Subcutaneous abdominal adipose tissue (tissue), 5 donors: ENCODE measurements around the gene CA6.
"Not testable (repeated sequence)": the region's sequence is repeated elsewhere in the genome, so short reads cannot be mapped to it uniquely, and the experiment has no call there.

Experiments
- H3K27ac ChIP-seq: one replicate; pipeline ENCODE4 v1.7.0; 2013; ENCODE audit warnings: low read depth, mild to moderate bottlenecking, inconsistent platforms, low read length, moderate library complexity
- H3K27me3 ChIP-seq, 5 donors: one replicate each; pipeline ENCODE4 v1.7.0; 2013; ENCODE audit warnings: low read length in 5 of 5, inconsistent platforms in 1 of 5; ENCODE audit not compliant: control insufficient read depth in 5 of 5, insufficient read depth in 4 of 5
- H3K36me3 ChIP-seq, 5 donors: one replicate each; pipeline ENCODE4 v1.7.0; 2013; ENCODE audit warnings: low read length in 5 of 5; ENCODE audit not compliant: control insufficient read depth in 5 of 5, insufficient read depth in 5 of 5
- H3K4me1 ChIP-seq, 5 donors: one replicate each; pipeline ENCODE4 v1.7.0; 2013; ENCODE audit warnings: low read length in 5 of 5, mild to moderate bottlenecking in 3 of 5, moderate library complexity in 1 of 5; ENCODE audit not compliant: control insufficient read depth in 5 of 5, insufficient read depth in 5 of 5
- H3K4me3 ChIP-seq, 5 donors: one replicate each; pipeline ENCODE4 v1.7.0; 2013; ENCODE audit warnings: low read length in 5 of 5, low read depth in 1 of 5
- H3K9ac ChIP-seq, 5 donors: one replicate each; pipeline ENCODE4 v1.7.0; 2013; ENCODE audit warnings: low read length in 5 of 5, mild to moderate bottlenecking in 4 of 5, moderate library complexity in 3 of 5
- H3K9me3 ChIP-seq, 5 donors: one replicate each; pipeline ENCODE4 v1.7.0; 2013; ENCODE audit warnings: low read length in 5 of 5; ENCODE audit not compliant: control insufficient read depth in 5 of 5
- donor health status: healthy.
- donor health status: healthy.
- donor health status: healthy.
- donor health status: healthy.
- donor health status: healthy.

Gene CA6

DNA sequence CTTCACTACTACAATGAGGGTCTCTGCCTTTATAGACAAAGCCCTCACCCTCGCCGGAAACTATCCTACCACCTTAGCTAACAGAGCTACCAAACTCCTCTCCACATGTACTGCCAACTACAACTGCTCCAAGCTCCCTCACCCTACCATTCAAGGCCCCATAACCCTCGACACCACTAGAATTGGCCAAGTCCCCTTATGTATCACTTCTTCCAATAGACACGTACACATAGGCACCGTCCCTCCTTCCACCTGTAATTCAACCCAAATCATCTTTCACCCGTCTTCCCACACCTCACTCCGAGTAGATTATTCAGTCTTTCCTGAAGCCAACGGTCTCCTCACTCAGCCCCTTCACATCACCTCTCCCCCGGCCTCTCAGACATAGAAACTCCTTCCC, 19.7 kb upstream of the CA6 start:
- H3K9me3 ChIP-seq = no peaks in the 10 kb centered on the region
- H3K27ac ChIP-seq = no peak overlapping the region
- H3K36me3 ChIP-seq = no peaks in the 10 kb centered on the region
- no peak overlapping the region for H3K9ac ChIP-seq
- peaks cover 0 to 2% (median 0%) of the 10 kb centered on the region in 5 donors for H3K27me3 ChIP-seq
- H3K4me3 ChIP-seq = no peak overlapping the region
- H3K4me1 ChIP-seq = no peaks in the 10 kb centered on the region

DNA sequence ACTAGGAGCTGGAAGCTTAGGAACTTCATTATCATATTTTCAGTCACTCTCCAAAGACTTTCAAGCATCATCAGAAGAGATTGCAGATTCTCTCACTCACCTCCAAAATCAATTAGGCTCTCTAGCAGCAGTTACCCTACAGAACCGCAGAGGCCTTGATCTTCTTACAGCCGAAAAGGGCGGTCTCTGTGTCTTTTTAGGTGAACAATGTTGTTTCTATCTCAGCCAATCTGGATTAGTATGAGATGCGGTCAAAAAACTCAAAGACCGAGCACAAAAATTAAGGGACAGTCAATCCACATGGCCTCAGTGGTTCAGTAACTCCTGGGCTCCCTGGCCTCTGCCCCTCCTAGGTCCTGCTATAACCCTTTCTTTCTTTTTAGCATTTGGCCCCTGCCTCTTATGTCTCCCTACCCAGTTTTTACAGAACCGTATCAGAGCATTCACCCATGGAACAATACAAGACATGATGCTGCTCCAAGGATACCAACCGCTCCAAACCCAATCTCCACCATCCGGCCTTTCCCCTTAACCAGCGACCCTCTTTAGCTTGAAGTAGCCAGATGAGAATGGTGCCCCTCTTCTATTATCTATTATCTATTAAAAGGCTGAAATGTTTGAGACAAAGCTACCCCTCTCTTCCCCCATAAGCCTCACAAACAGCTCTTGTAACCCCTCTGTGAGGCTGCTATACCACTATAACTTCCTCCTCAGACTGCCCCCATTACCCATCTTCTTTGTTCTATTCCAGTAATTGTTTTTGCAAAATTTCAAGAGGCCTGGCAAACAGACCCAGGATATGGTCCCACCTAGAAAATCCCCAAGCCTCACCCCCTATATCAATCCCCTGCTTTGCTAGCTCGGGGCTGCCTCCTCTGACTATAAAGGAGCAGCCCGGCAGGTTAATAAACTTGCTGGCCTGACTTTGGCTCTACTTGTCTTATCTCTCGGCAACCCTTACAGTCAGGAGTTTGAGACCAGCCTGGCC, 18.7 kb upstream of the CA6 start:
- no peaks in the 10 kb centered on the region for H3K27me3 ChIP-seq
- H3K4me3 ChIP-seq = no peak overlapping the region
- no peak overlapping the region for H3K27ac ChIP-seq
- no peak overlapping the region for H3K9ac ChIP-seq
- no peaks in the 10 kb centered on the region for H3K4me1 ChIP-seq
- no peaks in the 10 kb centered on the region for H3K36me3 ChIP-seq
- H3K9me3 ChIP-seq = no peaks in the 10 kb centered on the region

DNA sequence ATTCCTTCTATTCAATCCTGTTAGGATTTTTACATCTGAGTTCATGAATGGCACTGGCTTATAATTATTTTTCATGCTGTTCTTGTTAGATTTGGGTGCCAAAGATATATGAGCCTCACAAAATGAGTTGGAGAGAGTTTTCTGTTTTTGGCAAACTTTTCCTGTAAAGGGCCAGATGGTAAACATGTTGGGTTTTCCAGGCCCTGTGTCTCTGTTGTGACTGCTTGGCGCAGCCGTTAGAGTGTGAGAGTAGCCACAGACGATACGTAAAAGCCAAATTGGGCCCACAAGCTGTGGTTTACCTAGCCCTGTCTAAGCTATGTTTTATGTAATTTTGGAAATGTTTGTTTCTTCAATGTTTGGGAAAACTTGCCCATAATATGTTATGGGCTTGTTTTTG, 15.6 kb upstream of the CA6 start:
- H3K36me3 ChIP-seq = no peaks in the 10 kb centered on the region

DNA sequence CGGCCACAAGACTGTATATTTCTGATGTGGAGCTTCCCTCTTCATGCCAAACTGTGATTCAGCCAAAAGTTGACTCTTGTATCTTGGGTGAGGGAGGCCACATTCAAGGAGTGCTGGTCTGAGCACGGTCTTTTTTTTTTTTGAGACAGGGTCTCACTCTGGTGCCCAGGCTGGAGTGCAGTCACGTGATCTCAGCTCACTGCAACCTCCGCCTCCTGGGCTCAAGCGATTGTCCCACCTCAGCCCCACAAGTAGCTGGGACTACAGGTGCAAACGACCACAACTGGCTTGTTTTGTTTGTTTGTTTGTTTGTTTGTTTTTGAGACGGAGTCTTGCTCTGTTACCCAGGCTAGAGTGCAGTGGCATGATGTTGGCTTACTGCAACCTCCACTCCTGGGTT, 8.6 kb upstream of the CA6 start:
- H3K27me3 ChIP-seq, H3K9me3 ChIP-seq, H3K4me3 ChIP-seq, H3K4me1 ChIP-seq, H3K27ac ChIP-seq, H3K36me3 ChIP-seq, H3K9ac ChIP-seq: not testable (repeated sequence)

More for the DNA sequence above, 15.6 kb upstream of the CA6 start:
- Histone ChIP-seq H3K4me1 (no peaks in the 10 kb centered on the region), H3K9ac (no peak overlapping the region), H3K4me3 (no peak overlapping the region), H3K9me3 (no peaks in the 10 kb centered on the region), H3K27ac (no peak overlapping the region), H3K27me3 (no peaks in the 10 kb centered on the region)

DNA sequence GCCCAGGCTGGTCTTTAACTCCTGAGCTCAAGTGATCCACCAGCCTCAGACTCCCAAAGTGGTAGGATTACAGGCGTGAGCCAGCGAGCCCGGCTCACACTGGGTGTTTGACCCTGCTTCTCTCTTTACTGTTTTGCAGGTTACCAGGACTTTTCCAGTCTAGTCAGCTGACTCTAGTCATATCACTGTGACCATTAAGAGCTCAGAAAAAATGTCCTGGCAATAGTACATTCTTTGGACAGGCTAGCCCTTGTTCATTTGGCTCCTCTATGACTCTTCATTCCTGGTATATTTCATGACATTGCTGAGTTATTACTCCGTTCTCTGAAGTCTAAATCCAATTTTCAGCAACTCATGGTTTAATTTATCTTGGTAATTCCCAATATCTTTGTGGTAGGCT, 8.0 kb upstream of the CA6 start:
- Histone ChIP-seq H3K4me3 (no peak overlapping the region), H3K9ac (no peak overlapping the region), H3K4me1 (no peaks in the 10 kb centered on the region), H3K9me3 (no peaks in the 10 kb centered on the region), H3K36me3 (no peaks in the 10 kb centered on the region), H3K27ac (no peak overlapping the region), H3K27me3 (no peaks in the 10 kb centered on the region)

DNA sequence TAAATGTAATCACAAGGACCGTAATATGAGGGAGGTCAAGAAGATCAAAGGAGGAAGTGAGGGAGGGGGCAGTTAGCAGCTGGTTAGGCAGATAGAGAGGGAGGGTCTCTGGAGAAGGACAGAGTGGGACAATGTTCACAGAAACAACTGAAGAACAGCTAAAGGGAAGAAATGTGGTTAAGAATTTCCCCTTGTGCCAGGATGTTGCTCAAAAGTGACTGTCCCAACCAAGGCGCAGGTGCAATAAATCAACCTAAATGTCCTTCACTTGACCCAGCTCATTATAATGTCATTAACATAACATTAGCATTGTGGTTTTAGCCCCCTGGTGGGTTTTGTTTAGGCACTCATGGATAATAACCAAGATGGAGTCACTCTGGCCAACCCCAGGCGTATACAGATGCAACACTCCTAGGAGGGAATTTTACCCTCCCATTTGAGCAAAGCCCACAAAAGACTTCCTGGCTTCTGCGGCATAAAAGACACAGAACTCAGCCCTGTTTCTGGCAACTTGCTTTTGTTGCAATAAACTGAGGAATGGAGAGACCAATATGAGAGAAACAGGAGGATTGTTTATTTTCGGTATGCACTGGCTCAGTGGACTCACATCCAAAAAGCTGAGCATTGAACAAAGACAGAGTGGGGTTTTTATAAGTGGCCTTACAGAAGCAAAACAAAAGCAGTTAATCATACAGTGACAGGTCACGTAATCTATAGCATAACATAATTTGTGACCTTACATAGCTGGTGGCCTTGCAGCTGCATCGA, 7.3 kb upstream of the CA6 start:
- Histone ChIP-seq H3K27ac (no peak overlapping the region), H3K4me3 (no peak overlapping the region), H3K36me3 (no peaks in the 10 kb centered on the region)

DNA sequence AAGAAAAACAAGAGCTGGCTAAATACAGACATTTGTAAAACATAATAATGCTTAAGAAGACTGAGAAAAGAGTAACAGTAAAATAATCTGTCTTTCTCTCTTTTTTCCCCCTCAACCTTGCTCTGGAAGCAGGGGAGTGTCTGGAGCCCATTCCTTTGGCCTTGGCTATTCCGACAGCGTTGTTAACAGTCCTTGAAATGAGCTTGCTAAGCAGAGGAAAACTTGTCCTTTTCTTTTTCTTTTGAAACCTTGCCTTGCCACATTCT, 6.7 kb upstream of the CA6 start:
- Histone ChIP-seq H3K27ac (no peak overlapping the region), H3K9me3 (no peaks in the 10 kb centered on the region), H3K27me3 (no peaks in the 10 kb centered on the region), H3K9ac (no peak overlapping the region), H3K4me3 (no peak overlapping the region), H3K4me1 (peaks cover 0 to 7% (median 0%) of the 10 kb centered on the region in 5 donors), H3K36me3 (no peaks in the 10 kb centered on the region)

More for the DNA sequence above, 7.3 kb upstream of the CA6 start:
- no peak overlapping the region for H3K9ac ChIP-seq
- peaks cover 0 to 2% (median 0%) of the 10 kb centered on the region in 5 donors for H3K4me1 ChIP-seq
- H3K27me3 ChIP-seq = no peaks in the 10 kb centered on the region
- H3K9me3 ChIP-seq = no peaks in the 10 kb centered on the region

DNA sequence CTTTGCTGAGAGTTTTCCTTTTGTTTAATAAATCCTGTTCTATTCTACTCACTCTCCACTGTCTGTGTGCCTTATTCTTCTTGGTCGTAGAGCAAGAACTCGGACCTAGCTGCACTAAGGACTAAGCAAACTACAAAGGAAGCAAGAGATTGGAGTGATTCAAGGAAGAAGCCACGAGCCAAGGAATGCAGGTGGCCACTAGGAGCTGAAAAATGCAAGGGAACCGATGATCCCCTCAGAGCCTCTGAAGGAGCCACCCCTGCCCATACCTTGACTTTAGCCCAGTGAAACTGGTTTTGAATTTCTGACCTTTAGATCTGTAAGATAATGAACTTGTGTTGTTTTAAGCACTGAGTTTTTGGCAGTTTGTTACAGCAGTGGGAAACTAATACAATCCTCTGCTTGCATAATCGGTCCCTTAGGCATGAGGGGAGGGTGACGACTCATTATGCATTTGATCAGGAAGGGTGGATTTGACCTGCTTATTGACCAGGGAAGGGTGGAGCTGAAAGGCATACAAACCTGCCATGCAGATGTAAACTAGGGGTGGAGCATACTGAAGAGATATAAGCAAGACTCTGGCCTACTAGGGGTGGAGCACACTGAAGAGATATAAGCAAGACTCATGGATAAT, 6.2 kb upstream of the CA6 start:
- Histone ChIP-seq H3K27ac (no peak overlapping the region), H3K9ac (no peak overlapping the region), H3K4me3 (no peak overlapping the region), H3K36me3 (no peaks in the 10 kb centered on the region), H3K4me1 (peaks cover 0 to 7% (median 0%) of the 10 kb centered on the region in 5 donors), H3K9me3 (no peaks in the 10 kb centered on the region), H3K27me3 (no peaks in the 10 kb centered on the region)

DNA sequence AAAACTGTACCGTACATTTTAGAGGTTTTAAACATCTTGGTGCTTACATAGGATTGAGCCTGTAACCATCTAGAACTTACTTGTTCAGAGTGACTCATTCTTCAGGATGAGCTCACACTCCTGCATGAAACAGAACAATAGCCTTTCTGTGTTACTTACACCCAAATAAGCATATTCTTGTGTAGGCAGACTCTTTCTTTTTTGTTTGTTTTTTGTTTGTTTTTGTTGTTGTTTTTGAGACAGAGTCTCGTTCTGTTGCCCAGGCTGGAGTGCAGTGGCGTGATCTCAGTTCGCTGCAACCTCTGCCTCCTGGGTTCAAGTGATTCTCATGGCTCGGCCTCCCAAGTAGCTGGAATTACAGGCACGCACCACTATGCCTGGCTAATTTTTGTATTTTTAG, 3.8 kb upstream of the CA6 start:
- Histone ChIP-seq H3K36me3 (no peaks in the 10 kb centered on the region), H3K9me3 (no peaks in the 10 kb centered on the region), H3K27me3 (no peaks in the 10 kb centered on the region), H3K27ac (no peak overlapping the region), H3K9ac (no peak overlapping the region), H3K4me3 (no peak overlapping the region), H3K4me1 (peaks cover 0 to 7% (median 0%) of the 10 kb centered on the region in 5 donors)
